PC-3 (cell line): ENCODE results near the gene ADAMTS17. TPM values are rescaled to one million over a fixed set of nuclear protein-coding genes. Genes with fewer than 3 reads are reported as not detected.

Experiments used
- ATAC-seq: fragments of 200-7000 bp; cut with Tn5 transposase; 2 replicates; pipeline ENCODE4 v1.9.1; 2020; ENCODE audit warnings: mild to moderate bottlenecking, moderate library complexity
- BruUV-seq: library from RNA; stranded (reverse); fragments of 400-500 nt; replicated peaks from 2 replicates; lab custom pipeline; 2021; lab: Mats Ljungman, UMichigan
- CTCF ChIA-PET: fragments of 300-600 bp; sonication (Branson Sonifier 250); formaldehyde crosslinking; loops from one replicate; lab custom pipeline; 2022; ENCODE audit warnings: antibody characterized with exemption; lab: Charles Lee
- POLR2A ChIA-PET: fragments of 300-600 bp; sonication (Branson Sonifier 250); formaldehyde crosslinking; loops from one replicate; lab custom pipeline; 2022; ENCODE audit warnings: antibody characterized with exemption; ENCODE audit not compliant: unreplicated experiment; lab: Charles Lee
- DNase-seq: peaks from one replicate; pipeline ENCODE4 v3.0.0-alpha.2; 2015
- H2AFZ ChIP-seq: fragments of 300-600 bp; sonication (generic); 2 replicates; pipeline ENCODE4 v1.6.0; 2016; ENCODE audit warnings: antibody characterized with exemption, low read length
- H3F3A ChIP-seq: fragments of 300-600 bp; sonication (generic); one replicate; pipeline ENCODE4 v1.6.0; 2017; ENCODE audit warnings: antibody characterized with exemption, low read length, control low read depth, mild to moderate bottlenecking; ENCODE audit not compliant: unreplicated experiment
- H3K27ac ChIP-seq: fragments of 300-600 bp; sonication (generic); 2 replicates; pipeline ENCODE4 v1.5.1; 2016; ENCODE audit warnings: mild to moderate bottlenecking, low read length
- H3K27me3 ChIP-seq: fragments of 300-600 bp; sonication (generic); 2 replicates; pipeline ENCODE4 v1.6.1; 2016; ENCODE audit warnings: low read length, mixed read lengths
- H3K36me3 ChIP-seq: fragments of 300-600 bp; sonication (generic); 2 replicates; pipeline ENCODE4 v1.6.1; 2016; ENCODE audit warnings: low read depth, mixed run types, low read length, mixed read lengths
- H3K4me1 ChIP-seq: fragments of 300-600 bp; sonication (generic); 2 replicates; pipeline ENCODE4 v1.5.1; 2016; ENCODE audit warnings: low read length; ENCODE audit not compliant: insufficient read depth
- H3K4me2 ChIP-seq: fragments of 300-600 bp; sonication (generic); 2 replicates; pipeline ENCODE4 v1.6.0; 2016; ENCODE audit warnings: low read length
- H3K4me3 ChIP-seq: fragments of 300-600 bp; sonication (generic); 2 replicates; pipeline ENCODE4 v1.5.1; 2016; ENCODE audit warnings: mild to moderate bottlenecking, low read length, mixed read lengths
- H3K79me2 ChIP-seq: fragments of 300-600 bp; sonication (generic); 2 replicates; pipeline ENCODE4 v1.6.1; 2017; ENCODE audit warnings: low read length, mixed read lengths
- H3K9ac ChIP-seq: fragments of 300-600 bp; sonication (generic); 2 replicates; pipeline ENCODE4 v1.6.0; 2016; ENCODE audit warnings: mild to moderate bottlenecking, low read length
- H3K9me2 ChIP-seq: fragments of 300-600 bp; sonication (generic); replicated peaks from 2 replicates; pipeline ENCODE4 v1.6.1; 2016; ENCODE audit warnings: mixed run types, low read length, mixed read lengths
- H3K9me3 ChIP-seq: fragments of 300-600 bp; sonication (generic); 2 replicates; pipeline ENCODE4 v1.6.1; 2016; ENCODE audit warnings: low read length, mixed read lengths
- H4K20me1 ChIP-seq: fragments of 300-600 bp; sonication (generic); 2 replicates; pipeline ENCODE4 v1.6.1; 2016; ENCODE audit warnings: low read length, mixed read lengths
- CTCF ChIP-seq: fragments of 300-600 bp; sonication (generic); conservative IDR thresholded peaks from 2 replicates; pipeline ENCODE4 v1.5.1; 2017; ENCODE audit warnings: antibody characterized with exemption, low read depth, mild to moderate bottlenecking, low read length
- EZH2 ChIP-seq: fragments of 300-600 bp; sonication (generic); IDR thresholded peaks from one replicate; pipeline ENCODE4 v1.6.1; 2017; ENCODE audit warnings: antibody characterized with exemption, mild to moderate bottlenecking, low read length; ENCODE audit not compliant: unreplicated experiment
- EZH2phosphoT487 ChIP-seq: fragments of 300-600 bp; sonication (generic); IDR thresholded peaks from 2 replicates; pipeline ENCODE4 v1.6.1; 2018; ENCODE audit warnings: mild to moderate bottlenecking, antibody characterized with exemption, low read length, borderline replicate concordance
- intact Hi-C: fragments of 100-400 bp; cut with micrococcal nuclease; formaldehyde crosslinking; loops from 2 replicates; pipeline ENCODE4 v1.9.0; 2023
- total RNA-seq: library from RNA; depleted of rRNA; stranded (reverse); fragments of >200 nt; gene quantifications from 2 replicates; pipeline ENCODE4 v1.2.3, GENCODE V29; 2014

ADAMTS17 gene
- total RNA-seq, 1 experiment from 2014 or later = 6.9 TPM

GRCh38 chr15:100349696-100350433 lies 8.1 kb upstream of the ADAMTS17 start:
- ATAC-seq (peak; percentile 92), DNase-seq (peak; percentile 92)
- Histone ChIP-seq H3K9me2 (no peaks in the 10 kb centered on the region), H3K4me1 (peaks cover 35% of the 10 kb centered on the region), H3K36me3 (no peaks in the 10 kb centered on the region), H3K79me2 (no peaks in the 10 kb centered on the region), H3K27me3 (no peaks in the 10 kb centered on the region), H3F3A (peaks cover 5% of the 10 kb centered on the region), H3K9ac (peak overlapping the region; percentile 78), H3K4me3 (peak overlapping the region; percentile 89), H3K9me3 (no peaks in the 10 kb centered on the region), H4K20me1 (no peaks in the 10 kb centered on the region), H3K27ac (peak overlapping the region; percentile 58), H2AFZ (peak overlapping the region; percentile 100), H3K4me2 (peak overlapping the region; percentile 99)
- CTCF ChIA-PET = interaction anchor here (0.6 to 2.5 kb wide), 10 partner anchors 8 to 371 kb away, joined by 3 to 17 read pairs (median 4); partner anchors contain the start of genes ADAMTS17, ASB7 and LINS1
- POLR2A ChIA-PET = no interaction called here
- TF ChIP-seq EZH2phosphoT487 = no peak
- peak; percentile 66 for TF ChIP-seq CTCF
- no peak for TF ChIP-seq EZH2
- intact Hi-C loops = loop anchor here (1.0 kb wide), 2 partner anchors 33 to 222 kb away; no protein-coding TSS in a partner anchor
- TSS peak; percentile 50 for BruUV-seq

DNA sequence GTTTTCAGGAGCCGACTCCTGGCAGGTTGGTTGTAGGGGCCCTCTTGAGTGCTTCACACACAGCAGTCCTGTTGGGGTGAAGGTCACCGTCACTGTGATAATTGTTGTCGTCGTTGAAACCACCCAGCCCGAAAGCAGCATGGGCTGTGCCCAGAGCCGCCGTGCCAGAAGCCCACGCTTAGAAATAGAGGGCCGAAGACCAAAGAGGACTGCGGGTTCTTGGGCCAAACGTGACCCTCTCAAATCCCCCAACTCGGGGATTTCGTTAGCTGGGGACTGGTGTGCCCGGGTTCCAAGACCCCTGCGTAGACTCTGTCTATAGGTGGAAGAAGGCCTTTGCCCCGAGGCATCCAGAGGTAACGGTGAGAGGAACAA lies 7.5 kb upstream of the ADAMTS17 start:
- ATAC-seq = no peak
- no TSS peak for BruUV-seq
- peaks cover 5% of the 10 kb centered on the region for H3F3A ChIP-seq
- H3K9me2 ChIP-seq = no peaks in the 10 kb centered on the region
- H4K20me1 ChIP-seq = no peaks in the 10 kb centered on the region
- peaks cover 35% of the 10 kb centered on the region for H3K4me1 ChIP-seq
- no peaks in the 10 kb centered on the region for H3K79me2 ChIP-seq
- no peak overlapping the region for H3K9ac ChIP-seq
- POLR2A ChIA-PET = no interaction called here
- H3K4me2 ChIP-seq = peak overlapping the region; percentile 99
- no peaks in the 10 kb centered on the region for H3K27me3 ChIP-seq
- no peaks in the 10 kb centered on the region for H3K9me3 ChIP-seq
- DNase-seq = no peak
- no peak for TF ChIP-seq EZH2
- no peak for TF ChIP-seq EZH2phosphoT487
- TF ChIP-seq CTCF = no peak
- no peaks in the 10 kb centered on the region for H3K36me3 ChIP-seq
- intact Hi-C loops = no loop called here
- peak overlapping the region; percentile 100 for H2AFZ ChIP-seq
- CTCF ChIA-PET = interaction anchor here (0.6 to 2.5 kb wide), 6 partner anchors 10 to 253 kb away, joined by 3 to 17 read pairs (median 6); partner anchors contain the start of genes ASB7 and LINS1
- H3K27ac ChIP-seq = no peak overlapping the region
- H3K4me3 ChIP-seq = peak overlapping the region; percentile 89; the same call in 1 of the 2 replicates

GRCh38 chr15:100348578-100348977 lies 6.8 kb upstream of the ADAMTS17 start:
- no peaks in the 10 kb centered on the region for H3K79me2 ChIP-seq
- intact Hi-C loops = no loop called here
- peaks cover 35% of the 10 kb centered on the region for H3K4me1 ChIP-seq
- no peak overlapping the region for H3K9ac ChIP-seq
- no TSS peak for BruUV-seq
- no peaks in the 10 kb centered on the region for H3K9me3 ChIP-seq
- no peak overlapping the region for H3K4me2 ChIP-seq
- no peak for TF ChIP-seq CTCF
- TF ChIP-seq EZH2 = no peak
- TF ChIP-seq EZH2phosphoT487 = no peak
- H3K9me2 ChIP-seq = no peaks in the 10 kb centered on the region
- peaks cover 5% of the 10 kb centered on the region for H3F3A ChIP-seq
- no peaks in the 10 kb centered on the region for H3K36me3 ChIP-seq
- ChIA-PET CTCF (interaction anchor here (0.7 kb wide), 1 partner anchor 29 kb away, joined by 4 read pairs; no protein-coding TSS in a partner anchor), POLR2A (no interaction called here)
- H3K27ac ChIP-seq = no peak overlapping the region
- peak; percentile 76 for DNase-seq
- no peak overlapping the region for H3K4me3 ChIP-seq
- no peaks in the 10 kb centered on the region for H4K20me1 ChIP-seq
- no peaks in the 10 kb centered on the region for H3K27me3 ChIP-seq
- no peak for ATAC-seq
- H2AFZ ChIP-seq = no peak overlapping the region
